Measurements from ENCODE around the gene ECPAS.

The ECPAS gene

DNA sequence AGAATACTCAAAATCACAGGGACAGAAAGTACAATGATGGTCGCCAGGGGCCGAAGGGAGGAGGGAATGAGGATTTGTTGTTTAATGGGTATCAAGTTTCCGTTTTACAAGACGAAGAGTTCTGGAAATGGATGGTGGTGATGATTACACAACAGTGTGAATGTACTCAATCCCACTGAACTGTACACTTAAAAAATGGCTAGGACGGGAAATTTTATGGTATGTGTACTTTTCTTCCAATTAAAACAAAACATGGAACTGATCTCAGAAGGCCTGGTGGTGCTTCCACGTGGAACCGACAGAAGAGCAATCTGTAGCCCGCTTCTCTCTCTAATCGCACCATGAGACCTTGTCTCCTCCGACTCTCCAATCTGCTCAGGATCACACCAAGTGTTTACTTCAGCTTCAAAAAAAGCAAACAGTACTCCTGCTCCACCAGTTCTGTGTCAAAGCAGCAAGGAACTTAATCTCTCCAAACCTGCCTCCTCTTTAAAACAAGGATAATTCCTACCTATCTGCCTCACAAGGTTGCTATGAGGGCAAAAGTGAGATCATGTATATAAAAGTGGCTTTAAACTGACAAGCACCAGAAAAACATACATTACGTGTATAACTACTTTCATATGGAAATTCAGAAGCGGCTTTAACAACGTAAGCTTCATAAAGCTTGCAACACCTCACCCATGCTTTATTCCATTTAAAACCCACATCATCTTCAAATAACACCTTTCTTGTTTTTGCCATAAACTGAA, 2.1 kb downstream of the ECPAS start:
- TF ChIP-seq SIN3A (IDR thresholded peaks at IDR 0.05; ENCODE audit: borderline replicate concordance, insufficient read depth, low read length), result peak; percentile 18; the same call in 1 of the 2 replicates
- TF ChIP-seq TAF1 (IDR thresholded peaks at IDR 0.05; ENCODE audit: borderline replicate concordance, insufficient read depth, low read length), result no peak

DNA sequence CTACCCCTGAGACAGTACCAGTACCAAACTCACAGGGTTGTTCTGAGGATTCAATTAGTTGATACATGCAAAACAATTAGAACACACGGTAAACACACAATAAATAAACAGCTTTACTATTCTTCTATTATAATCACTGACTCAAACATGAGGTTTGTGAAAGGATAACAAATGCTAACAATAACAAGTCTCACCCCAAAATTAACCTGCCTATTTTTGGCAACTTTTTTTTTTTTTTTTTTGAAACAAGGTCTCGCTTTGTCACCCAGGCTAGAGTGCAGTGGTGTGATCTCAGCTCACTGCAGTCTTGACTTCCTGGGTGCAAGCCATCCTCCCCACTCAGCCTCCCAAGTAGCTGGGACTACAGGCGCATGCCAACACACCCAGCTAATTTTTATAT, 6.5 kb downstream of the ECPAS start:
- TF ChIP-seq, protein P1, sequence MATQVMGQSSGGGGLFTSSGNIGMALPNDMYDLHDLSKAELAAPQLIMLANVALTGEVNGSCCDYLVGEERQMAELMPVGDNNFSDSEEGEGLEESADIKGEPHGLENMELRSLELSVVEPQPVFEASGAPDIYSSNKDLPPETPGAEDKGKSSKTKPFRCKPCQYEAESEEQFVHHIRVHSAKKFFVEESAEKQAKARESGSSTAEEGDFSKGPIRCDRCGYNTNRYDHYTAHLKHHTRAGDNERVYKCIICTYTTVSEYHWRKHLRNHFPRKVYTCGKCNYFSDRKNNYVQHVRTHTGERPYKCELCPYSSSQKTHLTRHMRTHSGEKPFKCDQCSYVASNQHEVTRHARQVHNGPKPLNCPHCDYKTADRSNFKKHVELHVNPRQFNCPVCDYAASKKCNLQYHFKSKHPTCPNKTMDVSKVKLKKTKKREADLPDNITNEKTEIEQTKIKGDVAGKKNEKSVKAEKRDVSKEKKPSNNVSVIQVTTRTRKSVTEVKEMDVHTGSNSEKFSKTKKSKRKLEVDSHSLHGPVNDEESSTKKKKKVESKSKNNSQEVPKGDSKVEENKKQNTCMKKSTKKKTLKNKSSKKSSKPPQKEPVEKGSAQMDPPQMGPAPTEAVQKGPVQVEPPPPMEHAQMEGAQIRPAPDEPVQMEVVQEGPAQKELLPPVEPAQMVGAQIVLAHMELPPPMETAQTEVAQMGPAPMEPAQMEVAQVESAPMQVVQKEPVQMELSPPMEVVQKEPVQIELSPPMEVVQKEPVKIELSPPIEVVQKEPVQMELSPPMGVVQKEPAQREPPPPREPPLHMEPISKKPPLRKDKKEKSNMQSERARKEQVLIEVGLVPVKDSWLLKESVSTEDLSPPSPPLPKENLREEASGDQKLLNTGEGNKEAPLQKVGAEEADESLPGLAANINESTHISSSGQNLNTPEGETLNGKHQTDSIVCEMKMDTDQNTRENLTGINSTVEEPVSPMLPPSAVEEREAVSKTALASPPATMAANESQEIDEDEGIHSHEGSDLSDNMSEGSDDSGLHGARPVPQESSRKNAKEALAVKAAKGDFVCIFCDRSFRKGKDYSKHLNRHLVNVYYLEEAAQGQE (IDR thresholded peaks at IDR 0.05; ENCODE audit: insufficient read depth in 1 of 2, low read depth in 2 of 2, low read length in 2 of 2), result no peak
- no peak for TF ChIP-seq TAF1 (IDR thresholded peaks at IDR 0.05; ENCODE audit: borderline replicate concordance, insufficient read depth, low read length)
- TF ChIP-seq FOXP2 (optimal IDR thresholded peaks at IDR 0.05; ENCODE audit: borderline replicate concordance, extremely low read depth, extremely low read length, insufficient read depth), result no peak
- no peak for TF ChIP-seq SIN3A (IDR thresholded peaks at IDR 0.05; ENCODE audit: borderline replicate concordance, insufficient read depth, low read length)
- TF ChIP-seq POLR2AphosphoS5 (IDR thresholded peaks at IDR 0.05; ENCODE audit: low read depth, low read length), result no peak

DNA sequence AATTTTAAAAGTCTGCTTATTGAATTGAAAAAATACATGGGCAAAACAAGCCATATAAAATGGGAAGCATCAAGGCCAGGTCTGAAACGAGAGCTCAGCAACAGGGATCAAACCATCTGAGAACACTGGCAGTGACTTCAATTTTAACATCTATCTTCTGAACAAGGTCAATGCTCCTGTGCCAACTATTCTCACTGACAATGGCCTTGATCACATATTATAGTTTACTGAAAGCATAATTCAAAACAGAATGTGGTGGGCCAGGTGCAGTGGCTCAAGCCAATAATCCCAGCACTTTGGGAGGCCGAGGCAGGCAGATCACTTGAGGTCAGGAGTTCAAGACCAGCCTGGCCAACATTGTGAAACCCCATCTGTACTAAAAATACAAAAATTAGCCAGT, 9.0 kb downstream of the ECPAS start:
- TF ChIP-seq SIN3A (IDR thresholded peaks at IDR 0.05; ENCODE audit: borderline replicate concordance, insufficient read depth, low read length), result no peak
- no peak for TF ChIP-seq TAF1 (IDR thresholded peaks at IDR 0.05; ENCODE audit: borderline replicate concordance, insufficient read depth, low read length)
- TF ChIP-seq, protein P1 (IDR thresholded peaks at IDR 0.05; ENCODE audit: insufficient read depth in 1 of 2, low read depth in 2 of 2, low read length in 2 of 2), result no peak
- no peak for TF ChIP-seq FOXP2 (optimal IDR thresholded peaks at IDR 0.05; ENCODE audit: borderline replicate concordance, extremely low read depth, extremely low read length, insufficient read depth)
- TF ChIP-seq POLR2AphosphoS5 (IDR thresholded peaks at IDR 0.05; ENCODE audit: low read depth, low read length), result no peak

DNA sequence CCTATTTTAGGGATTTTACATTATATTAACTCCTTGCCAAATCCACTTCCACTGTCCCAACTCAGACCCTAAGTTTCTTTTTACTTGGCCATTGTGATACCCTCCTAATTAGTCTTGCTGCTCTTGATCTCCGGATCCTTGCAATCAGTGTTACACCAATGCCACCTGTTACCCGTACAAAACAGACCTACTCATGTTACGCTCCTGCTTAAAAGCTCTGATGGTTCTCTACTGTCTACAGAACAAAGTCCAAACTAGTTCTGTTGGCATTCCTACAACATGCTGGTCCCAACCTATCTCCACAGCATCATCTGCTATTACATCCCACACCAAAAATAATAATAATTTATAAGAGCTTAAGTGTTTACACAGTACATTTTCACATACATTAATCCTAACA, 9.8 kb downstream of the ECPAS start:
- TF ChIP-seq, protein P1 (IDR thresholded peaks at IDR 0.05; ENCODE audit: insufficient read depth in 1 of 2, low read depth in 2 of 2, low read length in 2 of 2), result no peak
- TF ChIP-seq TAF1 (IDR thresholded peaks at IDR 0.05; ENCODE audit: borderline replicate concordance, insufficient read depth, low read length), result no peak
- no peak for TF ChIP-seq FOXP2 (optimal IDR thresholded peaks at IDR 0.05; ENCODE audit: borderline replicate concordance, extremely low read depth, extremely low read length, insufficient read depth)
- TF ChIP-seq POLR2AphosphoS5 (IDR thresholded peaks at IDR 0.05; ENCODE audit: low read depth, low read length), result no peak
- TF ChIP-seq SIN3A (IDR thresholded peaks at IDR 0.05; ENCODE audit: borderline replicate concordance, insufficient read depth, low read length), result no peak

DNA sequence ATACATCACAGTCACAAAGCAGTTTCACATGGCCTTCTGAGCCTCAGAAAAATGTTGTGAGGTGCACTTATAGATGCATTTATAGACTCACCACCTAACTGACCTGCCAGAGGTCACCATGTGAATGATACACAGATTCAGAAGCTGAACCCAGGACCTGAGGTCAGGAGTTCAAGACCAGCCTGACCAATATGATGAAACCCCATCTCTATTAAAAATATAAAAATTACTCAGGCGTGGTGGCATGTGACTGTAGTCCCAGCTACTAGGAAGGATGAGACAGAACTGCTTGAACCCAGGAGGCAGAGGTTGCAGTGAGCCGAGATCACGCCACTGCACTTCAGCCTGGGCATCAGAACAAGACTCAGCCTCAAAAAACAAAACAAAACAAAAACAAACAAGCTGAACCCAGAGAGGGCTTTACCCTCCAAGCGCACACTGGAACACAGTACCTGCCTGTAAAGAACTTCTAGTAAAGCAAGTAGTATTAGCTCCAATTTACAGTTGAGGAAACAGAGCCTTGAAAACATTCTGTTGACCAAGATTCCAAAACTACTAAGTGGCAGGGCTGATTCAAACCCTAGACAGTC, 16.3 kb downstream of the ECPAS start:
- no peak for TF ChIP-seq TAF1 (IDR thresholded peaks at IDR 0.05; ENCODE audit: borderline replicate concordance, insufficient read depth, low read length)
- TF ChIP-seq, protein P1 (IDR thresholded peaks at IDR 0.05; ENCODE audit: insufficient read depth in 1 of 2, low read depth in 2 of 2, low read length in 2 of 2), result no peak
- TF ChIP-seq FOXP2 (optimal IDR thresholded peaks at IDR 0.05; ENCODE audit: borderline replicate concordance, extremely low read depth, extremely low read length, insufficient read depth), result no peak
- no peak for TF ChIP-seq POLR2AphosphoS5 (IDR thresholded peaks at IDR 0.05; ENCODE audit: low read depth, low read length)
- TF ChIP-seq SIN3A (IDR thresholded peaks at IDR 0.05; ENCODE audit: borderline replicate concordance, insufficient read depth, low read length), result no peak
